ENCODE data around the gene GNPTAB.
"Not testable (repeated sequence)": the region's sequence is repeated elsewhere in the genome, so short reads cannot be mapped to it uniquely, and the experiment has no call there.

The GNPTAB gene

GRCh38 chr12:101830367-101831325 lies at the start of gene GNPTAB:
Gene GNPTAB, minus strand, starts transcription at chr12:101830959. Its CDS starts 284 bp downstream, at chr12:101830675.
- peak; percentile 97 for DNase-seq

- DNase-seq, result no peak
These were observed 47.6 kb upstream of the GNPTAB start for GRCh38 chr12:101878243-101878821.

DNA sequence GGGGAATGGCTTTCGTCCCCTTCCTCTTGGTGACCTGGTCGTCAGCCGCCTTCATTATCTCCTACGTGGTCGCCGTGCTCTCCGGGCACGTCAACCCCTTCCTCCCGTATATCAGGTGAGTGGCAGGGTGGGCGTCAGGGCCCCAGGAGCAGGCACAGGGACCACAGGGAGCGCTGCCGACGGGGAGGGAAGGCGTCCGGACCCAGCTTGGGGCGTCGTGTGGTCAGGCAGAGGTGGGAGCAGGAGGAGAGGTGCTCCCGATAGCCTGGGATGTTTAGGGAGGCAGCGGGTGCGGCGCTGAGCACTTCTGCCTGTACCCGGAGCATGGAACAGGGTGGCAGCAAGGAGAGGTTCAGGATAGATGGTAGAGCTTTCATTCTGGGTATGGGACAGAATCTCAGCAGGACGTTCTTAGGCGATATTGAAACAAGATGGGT lies 47.1 kb upstream of the GNPTAB start:
- DNase-seq, result no peak

DNA sequence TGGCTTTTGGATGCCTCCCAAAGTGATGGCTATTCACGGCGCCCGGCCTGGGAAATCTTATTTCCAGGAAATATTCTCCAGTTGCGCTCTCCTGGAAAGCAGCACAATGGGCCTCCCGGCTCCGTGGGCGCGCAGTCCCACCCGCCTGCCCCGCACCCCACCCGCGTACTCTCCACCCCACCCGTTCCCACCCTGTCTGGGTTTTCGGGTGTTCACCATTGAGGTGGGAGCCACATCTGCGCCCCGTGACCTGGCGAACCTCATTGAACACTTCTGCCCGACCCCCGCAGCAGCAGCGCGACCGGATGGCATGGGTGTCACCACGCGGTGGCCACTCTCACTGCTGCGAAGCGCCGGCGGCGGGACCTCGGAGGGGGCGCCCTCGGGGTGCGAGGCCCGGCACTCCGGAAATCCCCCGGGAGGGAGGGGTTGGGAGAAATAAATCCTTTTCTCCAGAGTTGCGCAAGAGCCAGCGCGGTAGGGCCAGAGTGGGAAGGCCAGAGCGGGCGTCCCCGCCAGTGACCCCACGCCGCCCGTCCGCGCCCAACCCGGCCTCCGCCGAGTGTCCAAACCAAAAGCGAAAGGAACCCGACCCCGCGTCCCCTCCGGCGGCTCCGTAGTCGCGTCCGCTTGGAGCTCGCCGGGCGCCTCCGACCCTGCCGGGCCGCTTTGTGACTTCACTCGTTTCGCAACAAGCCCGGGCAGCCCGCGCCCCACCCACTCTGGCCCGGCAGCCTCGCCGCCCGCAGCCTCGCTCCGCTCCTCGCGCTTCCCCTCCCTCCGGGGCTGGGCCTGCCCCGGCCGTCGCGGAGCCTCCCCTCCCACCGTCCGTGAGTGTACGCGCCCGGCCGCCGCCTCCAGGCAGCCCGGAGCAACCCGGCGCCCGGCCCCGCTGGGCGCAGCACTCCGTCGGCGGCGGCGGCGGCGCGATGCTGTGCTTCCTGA lies 46.4 kb upstream of the GNPTAB start, which contains the start of gene DRAM1:
Gene DRAM1, plus strand, starts transcription at position 720 of the 945 bp plus-strand sequence. Its CDS starts 210 bp downstream, at position 930.
- DNase-seq, result peak; percentile 79

- no peak for DNase-seq
These were observed 45.6 kb upstream of the GNPTAB start for GRCh38 chr12:101876322-101876860.

DNA sequence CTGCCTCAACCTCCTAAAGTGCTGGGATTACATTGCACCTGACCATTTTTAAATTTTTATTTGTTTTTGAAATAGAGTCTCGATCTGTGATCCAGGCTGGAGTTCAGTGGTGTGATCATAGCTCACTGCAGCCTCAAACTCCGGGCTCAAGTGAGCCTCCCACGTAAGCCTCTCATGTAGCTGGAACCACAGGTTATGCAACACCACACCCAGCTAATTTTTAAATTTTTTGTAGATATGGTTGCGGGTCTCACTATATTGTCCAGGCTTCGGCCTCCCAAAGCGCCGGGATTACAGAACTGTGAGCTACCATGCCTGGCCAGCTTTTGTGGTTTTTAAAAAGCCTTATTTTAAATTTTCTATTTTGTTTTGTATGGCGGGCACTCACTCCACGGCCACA lies 44.4 kb upstream of the GNPTAB start:
- no peak for DNase-seq

GRCh38 chr12:101870925-101871324 lies 40.2 kb upstream of the GNPTAB start:
- no peak for DNase-seq

- not testable (repeated sequence) for DNase-seq
These were observed 36.9 kb upstream of the GNPTAB start for GRCh38 chr12:101867619-101868018.

GRCh38 chr12:101866615-101867373 lies 36.0 kb upstream of the GNPTAB start:
- DNase-seq, result no peak

GRCh38 chr12:101863981-101864380 lies 33.2 kb upstream of the GNPTAB start:
- no peak for DNase-seq

DNA sequence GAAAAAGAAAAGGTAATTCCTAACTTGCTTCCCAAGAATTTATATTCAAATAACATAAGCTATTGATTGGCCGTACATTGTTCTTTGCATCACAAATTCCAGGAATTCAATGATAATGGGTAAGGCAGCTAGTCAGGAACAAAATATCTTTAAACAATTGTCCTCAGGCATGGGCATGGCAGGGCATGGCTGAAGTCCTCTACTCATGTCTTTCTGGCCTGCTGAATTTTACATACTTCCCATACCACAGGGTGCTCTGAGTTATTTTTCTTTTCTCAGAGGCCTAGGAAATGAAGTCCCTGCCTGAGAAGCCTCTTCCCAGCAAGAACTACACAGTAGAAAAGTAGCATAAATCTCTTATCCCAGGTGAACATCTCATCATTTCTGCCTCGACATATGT lies 31.5 kb upstream of the GNPTAB start:
- DNase-seq, result no peak

DNA sequence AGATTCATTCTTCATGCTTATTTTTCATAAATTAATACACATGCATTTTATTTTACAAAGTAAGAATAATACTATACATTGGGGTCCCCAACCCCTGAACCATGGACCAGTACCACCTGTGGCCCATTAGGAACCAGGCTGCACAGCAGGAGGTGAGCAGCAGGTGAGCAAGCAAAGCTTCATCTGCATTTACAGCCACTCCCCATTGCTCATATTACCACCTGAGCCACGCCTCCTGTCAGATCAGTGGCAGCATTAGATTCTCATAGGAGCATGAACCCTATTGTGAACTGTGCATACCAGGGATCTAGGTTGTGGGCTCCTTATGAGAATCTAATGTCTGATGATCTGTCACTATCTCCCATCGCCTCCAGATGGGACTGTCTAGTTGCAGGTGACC lies 30.9 kb upstream of the GNPTAB start:
- not testable (repeated sequence) for DNase-seq

DNA sequence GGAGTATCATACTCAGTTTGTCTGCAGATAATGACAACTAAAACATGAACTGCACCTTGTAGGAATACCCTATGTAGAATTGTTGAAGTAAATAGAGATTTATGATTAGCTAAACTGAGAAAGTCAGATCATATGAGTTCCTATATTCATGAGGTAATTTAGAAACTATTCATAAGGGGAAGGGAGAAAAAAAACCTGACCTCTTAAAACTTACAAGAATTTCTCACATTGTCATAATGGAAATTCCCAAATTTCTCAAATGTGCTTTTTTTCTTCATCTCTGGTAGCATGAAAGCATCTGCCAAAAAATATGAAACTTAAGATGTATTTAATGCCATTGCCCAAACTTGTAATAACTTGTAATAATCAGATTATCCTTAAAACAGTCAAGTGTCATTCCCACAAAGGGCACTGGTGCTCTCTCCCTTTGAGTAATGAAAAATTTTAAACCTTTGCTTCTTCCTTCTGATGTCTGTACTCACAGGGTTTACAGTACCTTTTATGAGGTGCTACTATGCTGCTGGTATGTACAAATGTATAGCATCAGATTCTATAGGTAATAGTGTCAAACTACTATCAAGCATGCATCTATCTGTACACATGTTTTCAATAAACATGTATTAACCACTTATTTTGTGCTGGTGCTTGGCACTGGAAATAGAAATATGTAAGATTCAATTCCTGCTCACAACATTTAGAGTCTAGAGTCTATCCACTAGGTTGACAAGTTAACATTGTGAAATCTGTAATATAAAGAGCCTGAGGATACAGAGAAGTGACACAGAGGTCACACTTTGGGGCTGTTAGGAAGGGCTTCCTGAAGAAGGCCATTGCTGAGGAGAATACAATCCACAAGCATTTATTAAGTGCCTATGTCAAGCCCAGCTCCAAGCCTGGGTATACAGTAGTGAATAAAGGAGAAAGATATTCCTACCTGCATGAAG lies 29.2 kb upstream of the GNPTAB start:
- no peak for DNase-seq

GRCh38 chr12:101858361-101858760 lies 27.6 kb upstream of the GNPTAB start:
- DNase-seq, result no peak

DNA sequence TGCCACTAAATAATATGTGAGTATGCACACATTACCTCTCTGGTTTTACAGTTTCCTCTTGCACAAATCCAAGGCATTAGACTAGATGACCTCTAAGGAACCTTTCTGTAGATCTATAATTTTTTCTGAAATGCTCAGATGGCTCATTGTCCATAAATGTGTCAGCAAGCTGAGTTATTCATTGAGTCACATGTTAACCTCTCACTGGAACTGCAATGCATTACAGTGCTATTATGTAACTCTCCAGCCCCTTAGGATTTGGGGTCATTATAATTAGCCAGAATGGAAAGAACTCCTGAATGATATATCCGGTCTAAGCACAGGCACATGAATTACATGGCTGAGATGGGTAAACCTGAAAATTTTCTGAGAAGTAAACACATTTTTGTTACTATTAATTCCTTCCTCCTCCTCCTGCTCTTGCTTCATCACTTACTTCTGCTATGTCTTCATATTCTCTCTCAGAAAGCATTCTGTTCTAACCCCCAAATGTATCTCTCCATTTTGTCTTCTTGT lies 26.3 kb upstream of the GNPTAB start:
- DNase-seq, result no peak

DNA sequence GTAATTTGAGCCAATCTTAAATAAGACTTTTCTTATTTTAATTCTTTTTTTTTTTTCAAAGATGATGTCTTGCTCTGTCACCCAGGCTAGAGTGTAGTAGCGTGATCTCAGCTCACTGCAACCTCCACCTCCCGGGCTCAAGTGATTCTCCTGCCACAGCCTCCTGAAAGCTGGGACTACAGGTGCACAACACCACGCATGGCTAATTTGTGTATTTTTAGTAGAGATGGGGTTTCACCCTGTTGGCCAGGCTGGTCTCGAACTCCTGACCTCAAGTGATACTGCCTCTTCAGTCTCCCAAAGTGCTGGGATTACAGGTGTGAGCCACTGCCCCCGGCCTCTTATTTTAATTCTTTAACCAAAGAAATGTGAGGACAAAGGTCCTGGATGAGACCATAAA lies 25.9 kb upstream of the GNPTAB start:
- DNase-seq, result not testable (repeated sequence)

DNA sequence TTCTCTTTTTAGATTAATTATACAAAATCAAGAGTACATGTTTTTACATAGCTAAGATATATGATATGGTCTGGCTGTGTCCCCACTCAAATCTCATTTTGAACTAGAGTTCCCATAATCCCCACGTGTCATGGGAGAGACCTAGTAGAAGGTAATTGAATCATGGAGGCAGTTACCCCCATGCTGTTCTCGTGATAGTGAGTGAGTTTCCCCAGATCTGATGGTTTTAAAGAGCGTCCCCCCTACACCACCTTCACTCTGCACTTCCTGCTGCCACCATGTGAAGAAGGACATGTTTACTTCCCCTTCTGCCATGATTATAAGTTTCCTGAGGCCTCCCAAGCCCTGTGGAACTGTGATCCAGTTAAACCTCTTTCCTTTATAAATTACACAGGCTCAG lies 25.2 kb upstream of the GNPTAB start:
- no peak for DNase-seq

GRCh38 chr12:101855364-101855884 lies 24.7 kb upstream of the GNPTAB start:
- DNase-seq, result no peak

GRCh38 chr12:101854747-101855146 lies 24.0 kb upstream of the GNPTAB start:
- DNase-seq, result no peak

- no peak for DNase-seq
These were observed 22.2 kb upstream of the GNPTAB start for GRCh38 chr12:101852998-101853397.
